Measurements from ENCODE around the gene APLNR. TPM values are rescaled to one million over a fixed set of nuclear protein-coding genes. Genes with fewer than 3 reads are reported as not detected.

The APLNR gene
- total and polyA plus RNA-seq, 2 experiments from 2014 or later = 1.9 to 3.9 TPM

DNA sequence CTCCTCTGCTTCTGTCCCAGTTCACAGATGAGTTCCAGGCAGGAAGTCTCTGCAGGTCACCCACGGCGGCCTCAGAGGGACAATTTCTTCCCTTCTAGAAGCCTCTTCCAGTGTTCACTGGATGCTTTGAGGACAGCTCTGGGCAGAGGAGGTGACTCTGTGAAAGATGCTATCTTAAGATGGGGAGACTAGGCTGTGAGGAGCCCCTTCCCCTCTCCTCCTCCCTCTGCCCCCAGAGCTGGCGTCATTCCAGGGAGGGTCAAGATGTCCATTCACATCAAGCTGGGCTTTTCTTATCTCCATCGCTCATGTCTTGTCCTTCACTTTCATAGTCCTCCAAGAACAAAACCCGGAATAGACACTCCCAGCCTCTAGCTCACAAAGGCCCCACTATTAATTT, 3.3 kb downstream of the APLNR start:
- 73% methylated on average over 5 of the region's 5 CpGs for WGBS (ENCODE audit: low lambda C conversion rate, missing lambda C conversion rate)
- Histone ChIP-seq H3K4me1 (ENCODE audit: insufficient read depth) (no peaks in the 10 kb centered on the region), H3K27ac (no peak overlapping the region), H3K9me2 (replicated peaks; ENCODE audit: insufficient read depth) (no peaks in the 10 kb centered on the region), H2AFZ (no peak overlapping the region), H3K36me3 (replicated peaks; ENCODE audit: insufficient read depth, low read depth) (no peaks in the 10 kb centered on the region), H3K9me3 (ENCODE audit: low read depth) (no peaks in the 10 kb centered on the region), H4K20me1 (ENCODE audit: insufficient read depth, poor library complexity, severe bottlenecking) (no peaks in the 10 kb centered on the region), H3K4me2 (no peak overlapping the region), H3K79me2 (no peaks in the 10 kb centered on the region), H3K27me3 (peaks cover 11% of the 10 kb centered on the region), H3K4me3 (no peak overlapping the region)
- DNase-seq (ENCODE audit: low spot score) = no peak
- TF ChIP-seq EZH2phosphoT487 (IDR thresholded peaks at IDR 0.05; ENCODE audit: low read depth, severe bottlenecking, unreplicated experiment) (no peak), EZH2 (IDR thresholded peaks at IDR 0.05; ENCODE audit: borderline replicate concordance) (no peak)
- TF ChIP-seq, protein P1, sequence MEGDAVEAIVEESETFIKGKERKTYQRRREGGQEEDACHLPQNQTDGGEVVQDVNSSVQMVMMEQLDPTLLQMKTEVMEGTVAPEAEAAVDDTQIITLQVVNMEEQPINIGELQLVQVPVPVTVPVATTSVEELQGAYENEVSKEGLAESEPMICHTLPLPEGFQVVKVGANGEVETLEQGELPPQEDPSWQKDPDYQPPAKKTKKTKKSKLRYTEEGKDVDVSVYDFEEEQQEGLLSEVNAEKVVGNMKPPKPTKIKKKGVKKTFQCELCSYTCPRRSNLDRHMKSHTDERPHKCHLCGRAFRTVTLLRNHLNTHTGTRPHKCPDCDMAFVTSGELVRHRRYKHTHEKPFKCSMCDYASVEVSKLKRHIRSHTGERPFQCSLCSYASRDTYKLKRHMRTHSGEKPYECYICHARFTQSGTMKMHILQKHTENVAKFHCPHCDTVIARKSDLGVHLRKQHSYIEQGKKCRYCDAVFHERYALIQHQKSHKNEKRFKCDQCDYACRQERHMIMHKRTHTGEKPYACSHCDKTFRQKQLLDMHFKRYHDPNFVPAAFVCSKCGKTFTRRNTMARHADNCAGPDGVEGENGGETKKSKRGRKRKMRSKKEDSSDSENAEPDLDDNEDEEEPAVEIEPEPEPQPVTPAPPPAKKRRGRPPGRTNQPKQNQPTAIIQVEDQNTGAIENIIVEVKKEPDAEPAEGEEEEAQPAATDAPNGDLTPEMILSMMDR (IDR thresholded peaks at IDR 0.05; ENCODE audit: poor library complexity) = no peak

DNA sequence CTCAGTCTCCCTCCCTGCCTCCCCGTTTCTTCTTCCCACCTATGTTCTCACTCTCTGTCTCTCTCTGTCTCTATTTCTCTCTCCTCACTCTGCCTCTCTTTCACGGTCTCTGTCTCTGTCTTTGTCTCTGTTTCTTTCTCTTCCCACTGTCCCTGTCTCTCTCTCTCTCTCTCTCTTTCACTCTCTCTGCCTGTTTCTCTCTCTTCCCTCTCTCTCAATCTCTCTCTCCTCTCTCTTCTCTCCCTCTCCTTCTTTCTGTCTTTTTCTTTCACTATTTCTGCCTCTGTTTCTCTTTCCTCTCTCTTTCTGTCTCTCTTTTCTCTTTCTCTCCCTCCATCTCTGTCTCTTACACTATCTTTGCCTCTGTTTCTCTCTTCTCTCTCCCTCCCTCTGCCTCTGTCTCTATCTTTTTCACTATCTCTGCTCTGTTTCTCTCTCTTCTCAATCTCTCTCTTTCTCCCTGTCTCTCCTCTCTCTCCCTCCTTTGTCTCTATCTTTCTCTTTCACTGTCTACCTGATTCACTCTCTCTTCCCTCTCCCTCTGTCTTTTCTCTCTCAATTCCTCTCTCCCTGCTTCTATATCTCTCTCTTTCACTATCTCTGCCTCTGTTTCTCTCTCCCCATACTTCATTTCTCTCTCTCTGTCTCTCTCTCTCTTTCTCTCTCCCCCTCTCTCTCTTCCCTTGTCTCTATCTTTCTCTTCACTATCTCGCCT, 5.4 kb downstream of the APLNR start:
- no peak for TF ChIP-seq EZH2 (IDR thresholded peaks at IDR 0.05; ENCODE audit: borderline replicate concordance)
- TF ChIP-seq EZH2phosphoT487 (IDR thresholded peaks at IDR 0.05; ENCODE audit: low read depth, severe bottlenecking, unreplicated experiment) = no peak
- TF ChIP-seq, protein P1 (IDR thresholded peaks at IDR 0.05; ENCODE audit: poor library complexity) = no peak
- Histone ChIP-seq H3K27ac (no peak overlapping the region), H3K9me2 (replicated peaks; ENCODE audit: insufficient read depth) (no peaks in the 10 kb centered on the region), H3K4me2 (no peak overlapping the region), H2AFZ (no peak overlapping the region), H3K36me3 (replicated peaks; ENCODE audit: insufficient read depth, low read depth) (no peaks in the 10 kb centered on the region), H4K20me1 (ENCODE audit: insufficient read depth, poor library complexity, severe bottlenecking) (no peaks in the 10 kb centered on the region), H3K27me3 (peaks cover 11% of the 10 kb centered on the region), H3K79me2 (no peaks in the 10 kb centered on the region), H3K4me3 (no peak overlapping the region), H3K4me1 (ENCODE audit: insufficient read depth) (no peaks in the 10 kb centered on the region), H3K9me3 (ENCODE audit: low read depth) (no peaks in the 10 kb centered on the region)
- no peak for DNase-seq (ENCODE audit: low spot score)
- WGBS (ENCODE audit: low lambda C conversion rate, missing lambda C conversion rate) = 59% methylated on average over 3 of the region's 3 CpGs

DNA sequence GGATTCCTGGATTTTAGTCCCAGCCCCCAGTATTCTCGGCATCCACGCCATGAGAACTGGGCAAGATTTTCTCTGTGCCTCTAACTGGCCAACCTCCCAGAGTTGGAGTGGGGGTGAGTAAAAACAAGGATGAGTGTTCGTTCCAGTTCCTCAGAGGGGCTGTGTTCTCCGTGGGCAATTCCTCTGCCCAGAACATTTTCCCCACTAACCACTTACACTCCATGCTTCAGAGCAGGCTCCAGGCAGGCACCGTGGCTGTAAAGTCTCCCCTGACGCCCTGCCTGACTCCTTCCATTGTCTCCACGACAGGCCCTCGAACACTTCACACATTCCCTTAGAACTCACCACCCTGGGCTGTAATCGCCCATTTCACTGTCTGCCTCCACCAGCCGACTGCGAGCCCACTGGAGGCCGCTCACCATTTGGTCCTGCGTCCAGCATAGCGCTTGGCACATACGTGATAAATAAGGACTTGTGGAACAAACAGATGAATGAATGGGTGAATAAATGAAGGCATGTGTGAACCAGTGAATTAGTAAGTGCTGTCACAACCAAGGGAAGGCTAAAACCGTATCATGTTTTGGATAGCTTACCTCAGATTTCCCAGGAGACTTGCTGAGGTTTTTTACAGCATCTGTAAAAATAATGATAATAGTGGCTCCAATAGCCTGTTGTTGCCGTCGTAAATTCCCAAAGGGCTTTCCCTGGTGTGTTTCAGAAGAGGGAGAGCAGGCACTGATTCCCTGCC, 6.1 kb downstream of the APLNR start:
- H3K9me2 ChIP-seq (replicated peaks; ENCODE audit: insufficient read depth) = no peaks in the 10 kb centered on the region
- H3K9me3 ChIP-seq (ENCODE audit: low read depth) = no peaks in the 10 kb centered on the region
- H2AFZ ChIP-seq = no peak overlapping the region
- H3K4me1 ChIP-seq (ENCODE audit: insufficient read depth) = no peaks in the 10 kb centered on the region
- no peak overlapping the region for H3K4me3 ChIP-seq
- H3K79me2 ChIP-seq = no peaks in the 10 kb centered on the region
- H4K20me1 ChIP-seq (ENCODE audit: insufficient read depth, poor library complexity, severe bottlenecking) = no peaks in the 10 kb centered on the region
- DNase-seq (ENCODE audit: low spot score) = no peak
- no peak overlapping the region for H3K27ac ChIP-seq
- H3K27me3 ChIP-seq = peaks cover 11% of the 10 kb centered on the region
- H3K36me3 ChIP-seq (replicated peaks; ENCODE audit: insufficient read depth, low read depth) = no peaks in the 10 kb centered on the region
- TF ChIP-seq EZH2phosphoT487 (IDR thresholded peaks at IDR 0.05; ENCODE audit: low read depth, severe bottlenecking, unreplicated experiment) = no peak
- TF ChIP-seq, protein P1 (IDR thresholded peaks at IDR 0.05; ENCODE audit: poor library complexity) = no peak
- no peak for TF ChIP-seq EZH2 (IDR thresholded peaks at IDR 0.05; ENCODE audit: borderline replicate concordance)
- WGBS (ENCODE audit: low lambda C conversion rate, missing lambda C conversion rate) = 41% methylated on average over 18 of the region's 18 CpGs
- no peak overlapping the region for H3K4me2 ChIP-seq
